ENCODE data around the gene CREBBP. TPM values are rescaled to one million over a fixed set of nuclear protein-coding genes. Genes with fewer than 3 reads are reported as not detected.

The CREBBP gene
- total RNA-seq, 1 experiment from 2014 or later = 23.3 TPM

DNA sequence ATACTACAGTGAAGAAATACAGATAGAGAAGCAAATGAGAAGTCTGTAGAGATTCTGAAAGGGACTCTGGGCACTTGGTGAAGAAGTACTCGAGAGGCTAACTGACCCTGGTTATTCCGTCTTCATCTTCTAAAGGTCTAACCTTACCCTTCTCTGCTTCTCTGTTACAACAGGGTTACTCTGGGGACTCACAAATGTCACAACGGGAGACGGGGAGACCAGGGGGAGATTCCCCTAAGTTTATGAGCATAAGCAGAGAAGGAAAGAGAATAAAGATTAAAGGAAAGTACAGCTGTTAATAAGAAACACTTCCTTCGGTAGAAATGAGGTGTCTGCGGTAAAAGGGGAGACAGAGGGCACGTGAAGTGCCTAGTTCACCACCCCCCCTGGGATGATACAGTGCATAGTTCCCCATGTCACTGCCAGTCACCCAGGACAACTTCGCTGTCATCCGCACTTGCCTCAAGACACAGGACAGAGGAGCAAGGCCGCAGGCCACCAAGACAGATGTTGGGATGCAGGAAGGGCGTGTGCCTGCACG lies 88.0 kb downstream of the CREBBP start:
- Histone ChIP-seq H3K36me3 (peaks cover 17% of the 10 kb centered on the region), H3K9me3 (replicated peaks) (no peaks in the 10 kb centered on the region), H3K27me3 (no peaks in the 10 kb centered on the region), H3K27ac (no peak overlapping the region), H3K4me3 (no peak overlapping the region), H3K4me1 (no peaks in the 10 kb centered on the region)
- no peak for DNase-seq

DNA sequence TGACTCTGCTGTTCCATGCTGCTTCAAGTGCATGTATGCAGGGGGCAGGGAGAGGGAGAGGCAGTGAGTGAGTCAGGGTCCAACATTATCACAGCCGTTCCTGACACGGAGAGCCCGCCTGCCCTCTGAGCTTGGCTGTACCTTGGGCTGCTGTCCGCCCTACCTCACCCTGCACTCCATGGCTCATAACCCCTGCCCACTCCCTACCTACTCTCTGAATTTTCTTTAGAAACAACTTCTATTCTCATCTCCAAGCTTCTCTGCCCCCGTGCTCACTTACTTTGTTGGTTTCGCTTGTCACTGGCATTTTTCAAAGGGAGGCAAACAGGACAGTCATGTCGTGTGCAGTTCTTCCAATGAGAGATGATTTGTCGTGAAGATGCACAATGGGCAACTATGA lies 88.8 kb downstream of the CREBBP start:
- peaks cover 17% of the 10 kb centered on the region for H3K36me3 ChIP-seq
- no peak overlapping the region for H3K4me3 ChIP-seq
- H3K27ac ChIP-seq = no peak overlapping the region
- no peaks in the 10 kb centered on the region for H3K9me3 ChIP-seq (replicated peaks)
- DNase-seq = no peak
- H3K4me1 ChIP-seq = no peaks in the 10 kb centered on the region
- H3K27me3 ChIP-seq = no peaks in the 10 kb centered on the region

DNA sequence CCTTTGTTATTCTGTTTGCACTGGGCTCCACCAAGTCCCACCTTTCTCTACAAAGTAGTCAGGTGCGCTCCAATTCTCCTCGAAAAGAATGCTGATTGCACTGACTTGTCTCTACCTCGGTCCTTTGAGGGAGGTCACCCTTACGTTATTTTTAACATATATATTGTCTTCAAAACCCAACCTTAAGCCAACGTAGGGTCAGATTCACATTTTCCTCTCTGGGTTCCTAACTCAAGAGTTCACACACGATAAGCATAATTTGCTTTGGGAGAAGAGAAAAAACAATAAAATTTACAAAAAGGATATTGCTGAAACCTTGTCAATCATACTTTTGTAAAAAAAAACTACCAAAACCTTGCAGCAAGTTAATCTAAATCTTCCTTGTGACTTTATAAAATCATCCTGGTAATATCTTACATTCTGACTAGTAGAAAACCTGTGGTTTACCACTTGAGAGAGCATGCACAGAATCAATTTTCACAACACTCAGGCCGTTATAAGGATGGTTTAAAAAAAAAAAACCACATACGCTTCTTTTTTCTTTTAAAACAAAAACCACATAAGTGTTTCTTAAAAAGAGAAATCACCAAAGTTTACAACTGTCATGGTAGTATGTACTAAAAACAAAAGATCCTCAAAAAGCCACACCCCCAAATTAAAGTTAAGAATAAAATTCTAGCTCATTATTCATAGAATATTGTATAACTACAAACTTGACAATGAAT lies 91.0 kb downstream of the CREBBP start:
- Histone ChIP-seq H3K27me3 (no peaks in the 10 kb centered on the region), H3K4me3 (no peak overlapping the region), H3K36me3 (peaks cover 26% of the 10 kb centered on the region), H3K9me3 (replicated peaks) (no peaks in the 10 kb centered on the region), H3K4me1 (no peaks in the 10 kb centered on the region), H3K27ac (no peak overlapping the region)
- no peak for DNase-seq

DNA sequence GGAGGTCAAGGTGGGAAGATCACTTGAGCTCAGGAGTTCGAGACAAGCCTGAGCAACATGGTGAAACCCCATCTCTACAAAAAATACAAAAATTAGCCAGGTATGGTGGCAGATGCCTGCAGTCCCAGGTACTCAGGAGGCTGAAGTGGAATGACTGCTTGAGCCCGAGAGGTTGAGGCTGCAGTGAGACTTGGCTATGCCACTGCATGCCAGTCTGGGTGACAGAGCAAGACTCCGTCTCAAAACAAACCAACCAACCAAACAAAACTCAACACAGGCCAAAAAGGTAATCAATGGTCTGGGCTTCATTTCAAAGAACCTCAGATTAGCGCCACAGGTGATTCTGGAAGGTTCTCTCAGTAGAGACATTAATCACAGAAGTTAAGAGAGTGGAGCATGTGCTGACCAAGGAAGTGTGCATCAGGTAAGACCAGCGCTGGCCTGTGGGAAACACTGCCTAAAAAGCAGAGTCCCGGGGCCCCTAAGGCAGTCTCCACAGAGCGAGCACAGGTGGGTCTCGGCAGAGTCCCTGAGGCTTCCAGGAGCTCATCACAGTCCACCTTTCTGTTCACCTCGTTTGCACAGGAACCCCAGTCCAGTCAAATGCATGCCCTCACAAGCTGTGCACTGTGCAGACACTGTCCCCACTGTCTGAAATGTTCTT lies 91.7 kb downstream of the CREBBP start:
- Histone ChIP-seq H3K27me3 (no peaks in the 10 kb centered on the region), H3K36me3 (peaks cover 30% of the 10 kb centered on the region), H3K9me3 (replicated peaks) (no peaks in the 10 kb centered on the region), H3K4me1 (no peaks in the 10 kb centered on the region), H3K4me3 (no peak overlapping the region), H3K27ac (no peak overlapping the region)
- DNase-seq = no peak

DNA sequence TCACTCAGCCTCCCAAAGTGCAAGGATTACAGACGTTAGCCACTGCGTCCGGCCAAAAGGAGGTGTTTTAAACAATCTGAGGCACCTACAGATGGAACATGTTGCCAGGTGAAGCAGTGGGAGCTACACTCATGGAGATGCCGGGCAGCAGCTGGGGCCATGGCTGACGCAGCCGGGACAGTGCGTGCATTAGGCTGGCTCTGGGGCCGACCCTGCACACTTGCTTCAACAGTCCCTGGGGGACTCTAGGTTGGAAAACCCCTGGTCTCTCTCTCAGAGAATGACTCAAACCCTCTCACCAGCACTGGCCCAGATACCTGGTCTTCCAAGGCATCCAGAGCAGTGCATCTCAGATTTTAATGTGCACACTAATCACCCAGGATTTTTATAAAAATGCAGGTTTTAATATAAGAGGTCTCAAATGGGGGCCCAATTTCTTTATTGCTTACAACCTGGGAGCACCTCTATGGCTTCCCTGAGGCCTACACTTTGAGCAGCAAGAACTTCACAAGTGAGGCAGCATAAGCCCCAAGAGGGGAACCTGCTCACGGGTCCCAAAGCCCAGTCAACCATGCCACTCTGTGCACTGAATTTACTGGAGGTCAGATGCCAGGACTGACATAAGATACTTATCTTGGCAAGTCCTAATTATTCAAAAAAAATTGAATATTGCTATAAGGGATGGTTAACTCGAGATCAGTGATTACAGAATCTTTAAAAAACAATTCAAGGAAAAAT lies 92.4 kb downstream of the CREBBP start:
- Histone ChIP-seq H3K9me3 (replicated peaks) (no peaks in the 10 kb centered on the region), H3K36me3 (peaks cover 31% of the 10 kb centered on the region), H3K27ac (no peak overlapping the region), H3K4me1 (no peaks in the 10 kb centered on the region), H3K27me3 (no peaks in the 10 kb centered on the region), H3K4me3 (no peak overlapping the region)
- DNase-seq = no peak

DNA sequence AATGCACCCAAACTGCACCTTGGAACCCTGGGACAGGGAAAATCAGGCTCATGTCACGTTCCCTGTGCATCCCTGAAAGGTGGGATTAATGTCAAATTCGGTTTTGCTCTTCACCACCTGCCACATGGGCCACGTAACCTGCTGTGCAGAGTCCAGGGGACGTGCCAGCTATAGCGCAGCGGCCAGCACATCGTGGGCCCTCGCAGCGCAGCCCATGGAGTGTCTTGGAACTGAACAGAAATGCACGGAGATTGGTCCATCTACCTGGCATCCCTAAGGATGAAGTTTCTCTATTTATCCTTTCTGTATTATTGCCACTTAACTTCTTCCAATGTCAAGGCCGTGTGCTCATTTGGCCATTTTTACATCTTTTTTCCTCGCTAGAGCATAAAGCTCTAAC lies 95.1 kb downstream of the CREBBP start:
- DNase-seq = no peak
- Histone ChIP-seq H3K4me3 (no peak overlapping the region), H3K36me3 (peaks cover 25% of the 10 kb centered on the region), H3K27me3 (no peaks in the 10 kb centered on the region), H3K9me3 (replicated peaks) (no peaks in the 10 kb centered on the region), H3K27ac (no peak overlapping the region), H3K4me1 (no peaks in the 10 kb centered on the region)

DNA sequence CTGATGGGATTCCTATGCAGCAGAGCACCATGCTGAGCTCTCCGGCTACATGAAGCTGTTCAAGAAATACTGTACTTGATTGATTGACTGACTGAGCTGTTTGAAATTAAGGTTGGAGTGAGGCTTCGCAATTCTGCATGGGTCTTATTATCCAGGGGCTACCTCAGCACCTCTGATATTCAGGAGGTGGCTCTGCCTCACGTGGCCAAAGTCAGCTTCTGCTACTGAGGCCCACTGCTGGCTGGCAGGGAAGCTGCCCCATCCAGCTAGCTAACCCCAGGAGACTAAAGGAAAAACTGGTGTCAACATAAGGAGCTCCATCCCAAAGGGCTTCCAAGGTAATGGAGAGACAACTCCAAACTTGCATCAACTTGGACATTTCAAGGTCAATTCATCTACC lies 97.0 kb downstream of the CREBBP start:
- no peaks in the 10 kb centered on the region for H3K4me1 ChIP-seq
- no peak for DNase-seq
- peaks cover 36% of the 10 kb centered on the region for H3K36me3 ChIP-seq
- H3K27me3 ChIP-seq = no peaks in the 10 kb centered on the region
- no peaks in the 10 kb centered on the region for H3K9me3 ChIP-seq (replicated peaks)
- H3K27ac ChIP-seq = no peak overlapping the region
- H3K4me3 ChIP-seq = no peak overlapping the region

DNA sequence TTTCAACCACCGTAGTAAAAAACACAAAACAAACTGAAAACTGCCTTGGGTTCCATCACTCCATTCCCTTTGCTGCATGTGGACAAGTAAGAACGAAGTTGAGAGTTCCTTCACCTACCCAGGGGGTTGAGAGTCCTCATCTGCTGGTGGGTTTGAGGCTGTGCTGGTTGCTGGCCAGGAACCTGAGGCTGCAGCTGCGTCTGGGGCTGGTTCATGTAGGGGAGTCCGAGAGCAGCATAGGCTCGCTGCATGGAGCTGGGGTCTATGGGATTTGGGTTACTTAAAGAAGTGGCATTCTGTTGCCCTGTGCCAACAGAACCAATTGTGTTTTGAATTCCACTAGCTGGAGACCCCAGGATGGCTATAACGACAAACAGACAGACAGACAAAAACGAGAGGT lies 97.9 kb downstream of the CREBBP start:
- Histone ChIP-seq H3K4me3 (no peak overlapping the region), H3K36me3 (peaks cover 43% of the 10 kb centered on the region), H3K9me3 (replicated peaks) (no peaks in the 10 kb centered on the region), H3K27me3 (no peaks in the 10 kb centered on the region), H3K27ac (no peak overlapping the region), H3K4me1 (no peaks in the 10 kb centered on the region)
- DNase-seq = no peak

DNA sequence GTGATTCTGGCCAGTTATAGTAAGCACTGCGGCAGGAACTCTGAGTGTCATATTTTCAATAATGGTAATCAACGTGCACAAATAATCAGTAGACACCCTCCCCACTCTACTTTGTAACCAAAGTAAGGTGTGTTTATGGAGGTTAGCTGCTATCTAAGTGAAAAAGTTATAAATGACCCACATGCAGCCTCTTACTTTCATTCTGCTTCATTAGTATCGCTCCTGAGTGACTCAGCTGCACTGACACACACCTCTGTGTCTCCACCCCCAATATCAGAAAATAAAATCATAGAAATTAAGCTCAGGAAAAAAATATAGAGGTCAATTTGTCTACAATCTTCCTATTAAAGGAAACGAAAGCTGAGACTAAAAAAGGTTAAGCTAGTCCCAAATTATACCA lies 99.1 kb downstream of the CREBBP start:
- Histone ChIP-seq H3K4me3 (no peak overlapping the region), H3K36me3 (peaks cover 46% of the 10 kb centered on the region), H3K4me1 (no peaks in the 10 kb centered on the region), H3K9me3 (replicated peaks) (no peaks in the 10 kb centered on the region), H3K27ac (no peak overlapping the region), H3K27me3 (no peaks in the 10 kb centered on the region)
- no peak for DNase-seq

DNA sequence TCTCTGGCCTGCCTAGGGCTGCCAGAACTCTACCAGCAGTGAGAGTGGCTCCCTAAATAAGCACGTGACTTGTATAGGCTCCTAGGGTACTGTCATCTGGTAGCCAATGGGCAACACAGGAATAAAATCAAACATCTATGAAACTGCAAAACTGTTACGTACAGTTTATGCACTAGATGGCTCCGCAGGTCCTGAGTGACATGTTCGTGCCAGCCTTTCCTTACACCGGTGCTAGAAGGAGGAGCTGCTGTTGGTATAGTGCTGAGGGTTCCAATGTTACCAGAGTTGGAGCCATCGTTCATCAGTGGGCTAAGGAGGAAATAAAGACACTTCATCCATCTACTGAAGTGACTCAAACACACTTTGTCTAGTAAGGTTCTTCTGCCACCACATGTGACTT lies 99.9 kb downstream of the CREBBP start:
- H3K4me1 ChIP-seq = no peaks in the 10 kb centered on the region
- H3K36me3 ChIP-seq = peaks cover 44% of the 10 kb centered on the region
- no peak overlapping the region for H3K27ac ChIP-seq
- H3K9me3 ChIP-seq (replicated peaks) = no peaks in the 10 kb centered on the region
- no peaks in the 10 kb centered on the region for H3K27me3 ChIP-seq
- H3K4me3 ChIP-seq = no peak overlapping the region
- peak; percentile 11 to 14 for DNase-seq

DNA sequence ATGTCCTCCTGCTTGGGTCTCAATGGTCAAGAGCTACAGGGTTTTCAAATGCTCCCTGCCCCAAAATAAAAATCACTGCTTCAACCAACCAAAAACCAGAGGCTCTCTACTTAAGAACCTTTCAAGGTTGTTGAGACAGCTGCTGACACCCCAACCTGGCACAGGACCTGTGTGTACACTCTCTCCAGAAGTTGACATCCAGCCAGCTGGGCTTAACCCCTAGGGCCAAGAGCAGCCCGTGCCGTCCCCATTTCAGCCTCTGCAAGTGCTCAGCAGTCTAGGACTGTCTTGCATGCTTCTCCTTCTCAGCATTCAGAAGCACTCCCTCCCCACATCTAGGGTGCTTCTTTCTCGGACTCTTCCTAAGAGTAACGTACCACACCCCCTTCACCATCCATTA lies 104.2 kb downstream of the CREBBP start:
- peaks cover 44% of the 10 kb centered on the region for H3K36me3 ChIP-seq
- no peak for DNase-seq
- H3K4me1 ChIP-seq = peaks cover 3% of the 10 kb centered on the region; the same call in 1 of the 2 replicates
- H3K4me3 ChIP-seq = no peak overlapping the region
- H3K27me3 ChIP-seq = no peaks in the 10 kb centered on the region
- no peak overlapping the region for H3K27ac ChIP-seq
- H3K9me3 ChIP-seq (replicated peaks) = no peaks in the 10 kb centered on the region

DNA sequence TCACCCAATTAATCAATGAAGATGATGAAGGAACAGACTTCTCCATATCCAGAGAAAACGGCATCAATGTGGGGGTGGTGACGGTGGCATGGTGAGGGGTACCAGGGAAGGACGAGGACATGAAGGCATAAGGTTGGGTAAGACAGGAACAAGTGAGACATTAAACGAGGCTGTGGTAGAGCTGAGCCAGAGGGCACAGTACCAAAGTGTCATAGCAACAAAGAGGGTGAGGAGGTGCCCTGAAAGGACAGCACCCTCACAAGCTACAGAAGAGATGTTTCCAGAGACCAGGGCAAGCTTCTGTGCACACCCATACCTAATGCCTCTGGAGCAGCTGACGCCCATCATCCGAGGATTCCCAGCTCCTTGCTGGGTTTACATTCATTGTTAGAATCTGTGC lies 105.7 kb downstream of the CREBBP start:
- Histone ChIP-seq H3K4me3 (no peak overlapping the region), H3K36me3 (peaks cover 47% of the 10 kb centered on the region), H3K4me1 (peaks cover 3% of the 10 kb centered on the region; the same call in 1 of the 2 replicates), H3K9me3 (replicated peaks) (no peaks in the 10 kb centered on the region), H3K27me3 (no peaks in the 10 kb centered on the region), H3K27ac (no peak overlapping the region)
- DNase-seq = no peak

DNA sequence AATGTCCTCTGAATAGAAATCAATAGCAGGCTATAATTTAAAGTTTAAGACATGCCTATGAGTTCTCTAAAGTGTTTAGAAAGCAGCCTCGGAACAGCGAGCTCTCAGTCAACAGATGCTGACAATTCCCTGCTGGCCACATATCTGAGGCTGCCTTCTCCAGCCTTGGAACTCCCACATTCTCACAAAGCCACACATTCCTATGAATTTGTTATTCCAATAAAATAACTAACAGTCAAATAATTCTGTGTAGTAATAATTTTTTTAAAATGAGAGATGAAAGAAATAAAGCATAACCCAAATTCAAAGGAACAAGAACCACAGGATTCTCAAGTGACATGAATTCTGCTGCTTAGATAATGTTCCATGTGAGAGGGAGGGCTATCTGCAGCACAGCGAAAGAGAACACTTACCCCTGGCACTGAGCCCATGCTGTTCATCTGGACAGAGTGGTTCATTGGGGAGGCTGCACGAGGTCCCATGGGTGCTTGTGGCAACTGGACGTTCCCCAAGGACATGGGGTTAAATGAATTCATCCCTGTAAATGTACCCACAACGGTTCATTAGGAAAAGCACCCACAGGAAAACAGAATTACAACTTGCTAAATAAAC lies 106.3 kb downstream of the CREBBP start:
- H3K4me3 ChIP-seq = no peak overlapping the region
- no peak overlapping the region for H3K27ac ChIP-seq
- H3K9me3 ChIP-seq (replicated peaks) = no peaks in the 10 kb centered on the region
- peaks cover 3% of the 10 kb centered on the region; the same call in 1 of the 2 replicates for H3K4me1 ChIP-seq
- peaks cover 41% of the 10 kb centered on the region for H3K36me3 ChIP-seq
- no peaks in the 10 kb centered on the region for H3K27me3 ChIP-seq
- DNase-seq = peak in 1 of 2 experiments; percentile 9

DNA sequence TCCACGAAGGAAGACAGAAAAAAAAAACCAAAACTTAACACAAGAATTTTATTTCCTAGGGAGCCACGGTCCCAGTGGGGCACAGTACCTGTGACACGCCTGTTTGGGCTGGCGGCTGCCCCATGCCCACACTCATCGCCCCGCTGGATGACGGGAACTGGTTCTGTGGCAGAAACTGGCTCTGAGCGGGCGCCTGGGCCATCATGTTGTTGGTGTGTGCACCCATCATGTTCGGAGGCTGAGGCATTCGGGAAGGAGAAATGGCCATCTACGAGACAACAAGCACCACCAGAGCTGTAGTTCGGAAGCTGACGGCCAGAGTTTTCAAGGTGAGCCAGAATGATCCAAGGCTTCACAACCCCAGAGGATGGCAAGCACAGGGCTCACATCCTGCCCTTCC lies 106.8 kb downstream of the CREBBP start:
- H3K4me3 ChIP-seq = no peak overlapping the region
- H3K4me1 ChIP-seq = peaks cover 3% of the 10 kb centered on the region; the same call in 1 of the 2 replicates
- peaks cover 45% of the 10 kb centered on the region for H3K36me3 ChIP-seq
- H3K9me3 ChIP-seq (replicated peaks) = no peaks in the 10 kb centered on the region
- no peak overlapping the region for H3K27ac ChIP-seq
- DNase-seq = no peak
- H3K27me3 ChIP-seq = no peaks in the 10 kb centered on the region

DNA sequence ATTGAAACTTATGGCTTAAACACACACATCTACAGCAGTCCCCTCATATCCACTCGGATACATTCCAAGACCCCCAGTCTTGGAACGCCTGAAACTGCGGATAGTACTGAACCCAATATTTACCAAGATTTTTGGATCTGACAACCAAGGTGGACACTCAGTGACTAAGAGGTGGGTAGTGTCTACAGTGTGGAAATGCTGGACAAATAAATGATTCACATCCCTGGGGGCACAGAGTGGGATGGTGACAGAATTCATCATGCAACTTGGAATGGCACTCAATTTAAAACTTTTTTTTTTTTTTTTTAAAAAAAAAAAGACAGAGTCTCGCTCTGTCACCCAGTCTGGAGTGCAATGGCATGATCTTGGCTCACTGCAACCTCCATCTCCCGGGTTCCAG lies 109.0 kb downstream of the CREBBP start:
- peaks cover 3% of the 10 kb centered on the region; the same call in 1 of the 2 replicates for H3K4me1 ChIP-seq
- H3K27ac ChIP-seq = no peak overlapping the region
- H3K9me3 ChIP-seq (replicated peaks) = no peaks in the 10 kb centered on the region
- no peak for DNase-seq
- H3K36me3 ChIP-seq = peaks cover 52% of the 10 kb centered on the region
- H3K4me3 ChIP-seq = no peak overlapping the region
- H3K27me3 ChIP-seq = no peaks in the 10 kb centered on the region
